ENCODE data around the gene CHAC1.

Gene CHAC1

DNA sequence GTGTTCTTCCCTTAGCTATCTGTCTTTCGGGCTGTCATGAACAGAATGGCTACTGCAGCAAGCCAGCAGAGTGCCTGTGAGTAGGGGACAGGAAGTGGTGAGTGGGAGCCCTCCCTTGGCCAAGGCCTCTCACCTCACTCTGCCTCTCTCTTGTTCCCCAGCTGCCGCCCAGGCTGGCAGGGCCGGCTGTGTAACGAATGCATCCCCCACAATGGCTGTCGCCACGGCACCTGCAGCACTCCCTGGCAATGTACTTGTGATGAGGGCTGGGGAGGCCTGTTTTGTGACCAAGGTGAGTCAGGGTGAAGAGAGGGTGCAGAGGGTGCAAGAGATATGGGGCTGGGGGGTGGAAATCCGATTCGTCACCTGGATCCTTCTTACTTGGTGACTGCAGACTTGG is 21.1 kb upstream of the CHAC1 start:
- Histone ChIP-seq H3K27me3 (ENCODE audit: low read depth, low read length) (peaks cover 40% of the 10 kb centered on the region), H3K27ac (ENCODE audit: low read length) (no peak overlapping the region)

GRCh38 chr15:40932649-40933516 is 20.4 kb upstream of the CHAC1 start:
- Histone ChIP-seq H3K27me3 (ENCODE audit: low read depth, low read length) (peaks cover 38% of the 10 kb centered on the region), H3K4me1 (ENCODE audit: control insufficient read depth in 1 of 2, insufficient read depth in 2 of 2, low read length in 2 of 2) (peaks cover 4 to 34% of the 10 kb centered on the region in 2 donors), H3K4me3 (ENCODE audit: low read depth in 1 of 2, low read length in 2 of 2) (peak overlapping the region in 1 of 2 donors; percentile 59)

More for the DNA sequence above, 21.1 kb upstream of the CHAC1 start:
- H3K9me3 ChIP-seq (ENCODE audit: control insufficient read depth in 1 of 2, low read length in 2 of 2), result no peaks in the 10 kb centered on the region
- H3K4me3 ChIP-seq (ENCODE audit: low read depth in 1 of 2, low read length in 2 of 2), result peak overlapping the region in 1 of 2 donors; percentile 59
- H3K4me1 ChIP-seq (ENCODE audit: control insufficient read depth in 1 of 2, insufficient read depth in 2 of 2, low read length in 2 of 2), result peaks cover 4 to 37% of the 10 kb centered on the region in 2 donors
- H3K36me3 ChIP-seq (ENCODE audit: control insufficient read depth in 1 of 2, insufficient read depth in 2 of 2, low read length in 2 of 2), result no peaks in the 10 kb centered on the region

DNA sequence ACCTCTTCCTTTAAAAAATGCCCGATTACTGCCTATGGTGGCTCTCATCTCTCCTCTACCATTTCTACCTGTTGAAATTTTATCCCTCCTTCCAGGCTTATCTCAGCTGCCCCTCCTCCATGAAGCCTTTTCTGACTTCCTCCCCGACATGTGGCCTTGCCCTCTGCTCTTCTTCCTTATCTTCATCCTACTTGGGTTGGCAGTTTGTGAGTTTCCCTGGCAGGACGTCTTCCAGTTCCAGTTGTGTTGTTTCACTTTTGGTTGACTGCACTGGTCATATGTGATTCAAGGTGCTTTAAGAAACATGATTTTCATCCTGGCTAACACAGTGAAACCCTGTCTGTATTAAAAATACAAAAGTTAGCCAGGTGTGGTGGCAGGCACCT is 19.8 kb upstream of the CHAC1 start:
- Histone ChIP-seq H3K27ac (ENCODE audit: low read length) (no peak overlapping the region), H3K36me3 (ENCODE audit: control insufficient read depth in 1 of 2, insufficient read depth in 2 of 2, low read length in 2 of 2) (no peaks in the 10 kb centered on the region), H3K27me3 (ENCODE audit: low read depth, low read length) (peaks cover 37% of the 10 kb centered on the region), H3K4me1 (ENCODE audit: control insufficient read depth in 1 of 2, insufficient read depth in 2 of 2, low read length in 2 of 2) (peaks cover 3 to 28% of the 10 kb centered on the region in 2 donors), H3K9me3 (ENCODE audit: control insufficient read depth in 1 of 2, low read length in 2 of 2) (no peaks in the 10 kb centered on the region), H3K4me3 (ENCODE audit: low read depth in 1 of 2, low read length in 2 of 2) (no peak overlapping the region)

More at GRCh38 chr15:40932649-40933516, 20.4 kb upstream of the CHAC1 start:
- Histone ChIP-seq H3K9me3 (ENCODE audit: control insufficient read depth in 1 of 2, low read length in 2 of 2) (no peaks in the 10 kb centered on the region), H3K27ac (ENCODE audit: low read length) (no peak overlapping the region), H3K36me3 (ENCODE audit: control insufficient read depth in 1 of 2, insufficient read depth in 2 of 2, low read length in 2 of 2) (no peaks in the 10 kb centered on the region)

DNA sequence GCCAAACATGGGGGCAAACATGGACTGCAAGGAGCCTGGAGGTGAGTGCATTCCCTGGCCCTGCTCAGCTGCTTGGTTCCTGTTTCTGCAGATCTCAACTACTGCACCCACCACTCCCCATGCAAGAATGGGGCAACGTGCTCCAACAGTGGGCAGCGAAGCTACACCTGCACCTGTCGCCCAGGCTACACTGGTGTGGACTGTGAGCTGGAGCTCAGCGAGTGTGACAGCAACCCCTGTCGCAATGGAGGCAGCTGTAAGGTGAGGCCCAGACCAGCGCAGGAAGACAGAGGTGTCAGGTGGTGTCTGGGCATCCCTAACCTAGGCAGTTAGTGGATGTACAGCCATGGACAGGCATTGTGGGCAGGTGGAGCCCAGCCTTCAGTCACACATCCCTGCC is 18.8 kb upstream of the CHAC1 start:
- Histone ChIP-seq H3K27ac (ENCODE audit: low read length) (no peak overlapping the region), H3K4me1 (ENCODE audit: control insufficient read depth in 1 of 2, insufficient read depth in 2 of 2, low read length in 2 of 2) (peaks cover 0 to 18% of the 10 kb centered on the region in 2 donors), H3K4me3 (ENCODE audit: low read depth in 1 of 2, low read length in 2 of 2) (no peak overlapping the region), H3K9me3 (ENCODE audit: control insufficient read depth in 1 of 2, low read length in 2 of 2) (no peaks in the 10 kb centered on the region), H3K36me3 (ENCODE audit: control insufficient read depth in 1 of 2, insufficient read depth in 2 of 2, low read length in 2 of 2) (no peaks in the 10 kb centered on the region), H3K27me3 (ENCODE audit: low read depth, low read length) (peaks cover 29% of the 10 kb centered on the region)

DNA sequence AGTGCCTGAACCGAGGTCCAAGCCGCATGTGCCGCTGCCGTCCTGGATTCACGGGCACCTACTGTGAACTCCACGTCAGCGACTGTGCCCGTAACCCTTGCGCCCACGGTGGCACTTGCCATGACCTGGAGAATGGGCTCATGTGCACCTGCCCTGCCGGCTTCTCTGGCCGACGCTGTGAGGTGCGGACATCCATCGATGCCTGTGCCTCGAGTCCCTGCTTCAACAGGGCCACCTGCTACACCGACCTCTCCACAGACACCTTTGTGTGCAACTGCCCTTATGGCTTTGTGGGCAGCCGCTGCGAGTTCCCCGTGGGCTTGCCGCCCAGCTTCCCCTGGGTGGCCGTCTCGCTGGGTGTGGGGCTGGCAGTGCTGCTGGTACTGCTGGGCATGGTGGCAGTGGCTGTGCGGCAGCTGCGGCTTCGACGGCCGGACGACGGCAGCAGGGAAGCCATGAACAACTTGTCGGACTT is 17.0 kb upstream of the CHAC1 start:
- Histone ChIP-seq H3K27ac (ENCODE audit: low read length) (no peak overlapping the region), H3K4me3 (ENCODE audit: low read depth in 1 of 2, low read length in 2 of 2) (no peak overlapping the region), H3K27me3 (ENCODE audit: low read depth, low read length) (peaks cover 14% of the 10 kb centered on the region), H3K36me3 (ENCODE audit: control insufficient read depth in 1 of 2, insufficient read depth in 2 of 2, low read length in 2 of 2) (no peaks in the 10 kb centered on the region), H3K4me1 (ENCODE audit: control insufficient read depth in 1 of 2, insufficient read depth in 2 of 2, low read length in 2 of 2) (peaks cover 0 to 7% of the 10 kb centered on the region in 2 donors), H3K9me3 (ENCODE audit: control insufficient read depth in 1 of 2, low read length in 2 of 2) (no peaks in the 10 kb centered on the region)

GRCh38 chr15:40936709-40937666 is 16.3 kb upstream of the CHAC1 start:
- Histone ChIP-seq H3K4me3 (ENCODE audit: low read depth in 1 of 2, low read length in 2 of 2) (no peak overlapping the region), H3K9me3 (ENCODE audit: control insufficient read depth in 1 of 2, low read length in 2 of 2) (no peaks in the 10 kb centered on the region), H3K36me3 (ENCODE audit: control insufficient read depth in 1 of 2, insufficient read depth in 2 of 2, low read length in 2 of 2) (no peaks in the 10 kb centered on the region), H3K27me3 (ENCODE audit: low read depth, low read length) (peaks cover 7% of the 10 kb centered on the region), H3K4me1 (ENCODE audit: control insufficient read depth in 1 of 2, insufficient read depth in 2 of 2, low read length in 2 of 2) (peaks cover 0 to 6% of the 10 kb centered on the region in 2 donors), H3K27ac (ENCODE audit: low read length) (no peak overlapping the region)

GRCh38 chr15:40937762-40938535 is 15.3 kb upstream of the CHAC1 start:
- Histone ChIP-seq H3K4me1 (ENCODE audit: control insufficient read depth in 1 of 2, insufficient read depth in 2 of 2, low read length in 2 of 2) (peaks cover 8 to 15% of the 10 kb centered on the region in 2 donors), H3K27me3 (ENCODE audit: low read depth, low read length) (no peaks in the 10 kb centered on the region), H3K36me3 (ENCODE audit: control insufficient read depth in 1 of 2, insufficient read depth in 2 of 2, low read length in 2 of 2) (no peaks in the 10 kb centered on the region), H3K9me3 (ENCODE audit: control insufficient read depth in 1 of 2, low read length in 2 of 2) (no peaks in the 10 kb centered on the region), H3K4me3 (ENCODE audit: low read depth in 1 of 2, low read length in 2 of 2) (no peak overlapping the region), H3K27ac (ENCODE audit: low read length) (no peak overlapping the region)

- no peaks in the 10 kb centered on the region for H3K9me3 ChIP-seq (ENCODE audit: control insufficient read depth in 1 of 2, low read length in 2 of 2)
- no peak overlapping the region for H3K27ac ChIP-seq (ENCODE audit: low read length)
Observed at GRCh38 chr15:40938536-40938870, 14.8 kb upstream of the CHAC1 start.

DNA sequence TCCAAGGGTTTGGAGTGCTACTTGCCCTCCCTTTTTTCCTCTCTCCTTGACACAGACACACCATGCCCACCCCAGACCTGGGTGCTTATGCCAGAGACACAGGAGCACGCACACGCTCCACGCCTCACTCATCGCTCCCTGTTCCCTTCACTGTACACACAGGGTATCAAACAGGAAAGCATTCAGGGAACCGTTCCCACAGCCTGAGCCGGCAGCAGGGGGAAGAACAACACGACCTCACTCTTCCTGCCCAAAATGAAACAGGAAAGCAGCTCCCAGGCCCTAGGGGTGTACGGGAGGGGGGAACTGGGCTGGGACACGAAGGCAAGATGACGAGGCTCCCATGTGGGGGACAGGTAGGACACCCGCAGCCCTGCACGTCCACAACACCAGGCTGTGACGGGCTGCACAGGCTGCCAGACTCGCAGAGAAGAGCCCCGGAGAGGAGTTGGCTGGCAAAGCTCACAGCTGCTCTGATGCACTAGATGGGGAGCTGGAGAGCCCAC is 12.9 kb upstream of the CHAC1 start:
- Histone ChIP-seq H3K36me3 (ENCODE audit: control insufficient read depth in 1 of 2, insufficient read depth in 2 of 2, low read length in 2 of 2) (no peaks in the 10 kb centered on the region), H3K27me3 (ENCODE audit: low read depth, low read length) (no peaks in the 10 kb centered on the region), H3K4me3 (ENCODE audit: low read depth in 1 of 2, low read length in 2 of 2) (peak overlapping the region in 1 of 2 donors; percentile 61), H3K4me1 (ENCODE audit: control insufficient read depth in 1 of 2, insufficient read depth in 2 of 2, low read length in 2 of 2) (peaks cover 8 to 16% of the 10 kb centered on the region in 2 donors), H3K27ac (ENCODE audit: low read length) (no peak overlapping the region), H3K9me3 (ENCODE audit: control insufficient read depth in 1 of 2, low read length in 2 of 2) (no peaks in the 10 kb centered on the region)

More at GRCh38 chr15:40938536-40938870, 14.8 kb upstream of the CHAC1 start:
- Histone ChIP-seq H3K27me3 (ENCODE audit: low read depth, low read length) (no peaks in the 10 kb centered on the region), H3K36me3 (ENCODE audit: control insufficient read depth in 1 of 2, insufficient read depth in 2 of 2, low read length in 2 of 2) (no peaks in the 10 kb centered on the region), H3K4me1 (ENCODE audit: control insufficient read depth in 1 of 2, insufficient read depth in 2 of 2, low read length in 2 of 2) (peaks cover 8 to 16% of the 10 kb centered on the region in 2 donors), H3K4me3 (ENCODE audit: low read depth in 1 of 2, low read length in 2 of 2) (no peak overlapping the region)

DNA sequence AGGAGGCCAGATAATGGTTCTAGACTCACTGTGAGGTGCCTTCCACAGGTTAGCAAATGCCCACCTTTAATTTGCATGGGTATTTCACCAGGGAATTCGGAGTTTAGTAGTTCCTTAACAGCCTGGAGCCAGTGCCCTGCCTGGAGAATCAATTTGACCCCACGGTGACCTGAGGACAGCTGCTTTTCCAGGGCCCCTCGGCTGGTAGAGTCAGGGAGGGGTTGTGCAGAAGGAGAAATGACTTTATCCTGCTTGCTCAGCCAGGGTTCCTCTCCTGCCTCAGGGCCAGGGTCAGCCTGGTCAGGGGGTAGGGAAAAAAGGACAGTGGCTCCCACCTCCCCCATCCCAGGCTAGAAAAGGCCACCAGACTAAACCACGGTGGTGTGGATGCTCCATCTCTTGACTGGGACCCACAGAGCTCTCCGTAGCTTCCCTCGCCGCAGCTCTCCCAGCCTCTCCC is 12.2 kb upstream of the CHAC1 start:
- Histone ChIP-seq H3K27ac (ENCODE audit: low read length) (peak overlapping the region; percentile 61), H3K27me3 (ENCODE audit: low read depth, low read length) (no peaks in the 10 kb centered on the region), H3K4me3 (ENCODE audit: low read depth in 1 of 2, low read length in 2 of 2) (peak overlapping the region; percentile 42 to 61), H3K36me3 (ENCODE audit: control insufficient read depth in 1 of 2, insufficient read depth in 2 of 2, low read length in 2 of 2) (no peaks in the 10 kb centered on the region), H3K9me3 (ENCODE audit: control insufficient read depth in 1 of 2, low read length in 2 of 2) (no peaks in the 10 kb centered on the region), H3K4me1 (ENCODE audit: control insufficient read depth in 1 of 2, insufficient read depth in 2 of 2, low read length in 2 of 2) (peaks cover 8 to 16% of the 10 kb centered on the region in 2 donors)

Measured in muscle layer of duodenum (tissue), 2 donors.